ENCODE measurements around the gene ARHGEF1.
A peak's percentile ranks its signal among the peaks of the same experiment; 100 is the strongest.

The ARHGEF1 gene, protein sequence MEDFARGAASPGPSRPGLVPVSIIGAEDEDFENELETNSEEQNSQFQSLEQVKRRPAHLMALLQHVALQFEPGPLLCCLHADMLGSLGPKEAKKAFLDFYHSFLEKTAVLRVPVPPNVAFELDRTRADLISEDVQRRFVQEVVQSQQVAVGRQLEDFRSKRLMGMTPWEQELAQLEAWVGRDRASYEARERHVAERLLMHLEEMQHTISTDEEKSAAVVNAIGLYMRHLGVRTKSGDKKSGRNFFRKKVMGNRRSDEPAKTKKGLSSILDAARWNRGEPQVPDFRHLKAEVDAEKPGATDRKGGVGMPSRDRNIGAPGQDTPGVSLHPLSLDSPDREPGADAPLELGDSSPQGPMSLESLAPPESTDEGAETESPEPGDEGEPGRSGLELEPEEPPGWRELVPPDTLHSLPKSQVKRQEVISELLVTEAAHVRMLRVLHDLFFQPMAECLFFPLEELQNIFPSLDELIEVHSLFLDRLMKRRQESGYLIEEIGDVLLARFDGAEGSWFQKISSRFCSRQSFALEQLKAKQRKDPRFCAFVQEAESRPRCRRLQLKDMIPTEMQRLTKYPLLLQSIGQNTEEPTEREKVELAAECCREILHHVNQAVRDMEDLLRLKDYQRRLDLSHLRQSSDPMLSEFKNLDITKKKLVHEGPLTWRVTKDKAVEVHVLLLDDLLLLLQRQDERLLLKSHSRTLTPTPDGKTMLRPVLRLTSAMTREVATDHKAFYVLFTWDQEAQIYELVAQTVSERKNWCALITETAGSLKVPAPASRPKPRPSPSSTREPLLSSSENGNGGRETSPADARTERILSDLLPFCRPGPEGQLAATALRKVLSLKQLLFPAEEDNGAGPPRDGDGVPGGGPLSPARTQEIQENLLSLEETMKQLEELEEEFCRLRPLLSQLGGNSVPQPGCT

DNA sequence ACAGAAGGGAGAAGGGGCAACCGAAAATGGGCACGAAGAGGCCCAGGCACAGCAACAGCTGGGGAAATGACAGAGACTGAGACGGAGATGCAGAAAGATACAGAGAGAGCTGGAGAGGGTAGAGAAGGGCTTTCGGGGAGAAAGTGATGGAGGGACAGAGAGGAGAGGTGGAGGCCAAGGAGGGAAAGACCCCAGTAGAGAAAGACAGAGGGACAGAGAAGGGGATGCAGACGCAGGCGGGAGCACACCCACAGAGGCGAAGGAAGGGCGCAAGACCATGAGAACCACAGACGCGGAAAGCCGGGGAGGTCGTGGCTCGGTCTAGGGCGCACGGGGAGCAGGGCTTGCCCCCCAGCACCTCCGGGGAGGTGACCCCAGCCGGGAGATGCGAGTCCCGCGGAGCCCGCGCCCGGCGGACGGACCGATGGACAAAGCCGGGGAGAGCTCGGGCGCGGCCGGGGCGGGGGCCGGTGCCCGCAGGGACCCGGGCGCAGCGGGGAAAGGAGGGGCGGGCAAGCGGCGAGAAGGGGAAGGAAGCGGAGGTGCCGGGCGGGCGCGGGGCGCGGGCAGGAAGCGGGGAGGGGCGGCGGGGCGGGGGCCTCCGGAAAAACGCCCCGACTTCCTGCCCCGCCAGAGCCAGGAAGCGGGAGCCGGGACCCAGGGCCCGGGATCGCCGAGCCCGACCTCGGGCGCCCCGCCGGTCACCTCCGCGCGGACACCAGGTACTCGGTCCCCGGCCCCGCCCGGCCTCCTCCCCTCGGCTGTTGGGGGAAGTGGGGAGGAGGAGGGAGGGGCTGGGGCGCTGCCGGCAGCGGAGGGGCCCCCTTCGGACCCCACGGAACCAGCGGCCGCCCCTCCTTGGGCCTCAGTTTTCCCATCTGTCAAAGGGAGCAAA is at the start of gene ARHGEF1:
ARHGEF1 (plus strand) TSS at position 617 of the 895 bp plus-strand sequence. CDS start 4,899 bp downstream, outside the sequence.
- no peak for DNase-seq (ENCODE audit: low read depth in 2 of 2)

DNA sequence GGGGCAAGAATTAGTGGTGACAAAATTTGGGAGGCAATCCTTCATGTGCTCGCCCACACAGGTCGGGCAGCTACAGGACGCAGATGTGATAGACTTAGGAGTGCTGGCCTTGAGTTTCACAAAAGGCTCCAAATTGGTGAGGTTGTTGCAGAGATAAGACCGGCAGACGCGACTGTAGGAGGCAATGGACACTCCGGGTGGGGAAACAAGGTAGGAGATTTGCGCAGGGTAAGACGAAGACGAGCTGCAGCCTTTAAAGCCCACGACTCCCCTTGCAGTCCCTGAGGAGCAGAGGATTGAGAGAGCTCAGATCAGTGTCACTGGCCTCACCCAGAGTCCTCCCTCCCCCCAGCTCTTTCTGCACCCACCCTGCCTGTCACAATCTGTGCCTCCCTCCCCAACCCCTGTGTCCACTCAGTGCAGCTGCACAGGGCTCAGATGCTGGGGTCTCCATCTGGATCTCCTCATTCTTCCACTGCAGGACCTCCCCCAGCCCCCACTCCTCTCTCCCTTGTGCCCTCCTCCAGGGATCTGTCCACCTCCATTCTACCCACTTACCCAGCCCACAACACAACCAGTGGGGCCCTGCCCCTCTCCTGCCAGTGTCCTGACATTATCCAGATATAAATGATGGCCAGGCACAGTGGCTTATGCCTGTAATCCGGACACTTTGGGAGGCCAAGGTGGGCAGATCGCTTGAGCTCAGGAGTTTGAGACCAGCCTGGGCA is 44.8 kb upstream of the ARHGEF1 start:
- no peak for DNase-seq (ENCODE audit: low read depth in 2 of 2)

DNA sequence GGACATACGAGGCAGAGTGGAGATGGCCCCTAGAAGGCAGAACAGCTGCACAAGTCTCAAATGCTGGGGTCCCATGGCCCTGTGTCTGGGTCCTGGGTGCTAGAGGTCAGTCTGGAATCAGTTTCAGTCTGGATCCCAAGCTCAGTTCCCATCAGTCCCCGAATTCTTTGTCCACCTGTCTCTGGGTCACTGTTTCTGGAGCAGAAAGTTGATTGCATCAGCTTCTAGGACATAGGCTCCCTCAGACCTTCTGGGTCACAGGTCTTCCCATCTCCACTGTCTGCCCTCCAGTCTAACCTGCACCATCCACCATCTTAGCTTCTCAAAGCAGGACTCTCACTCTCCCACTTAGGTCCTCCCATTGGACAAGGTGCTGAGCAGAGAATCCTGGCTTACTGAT is 43.8 kb upstream of the ARHGEF1 start:
- no peak for DNase-seq (ENCODE audit: low read depth in 2 of 2)

DNA sequence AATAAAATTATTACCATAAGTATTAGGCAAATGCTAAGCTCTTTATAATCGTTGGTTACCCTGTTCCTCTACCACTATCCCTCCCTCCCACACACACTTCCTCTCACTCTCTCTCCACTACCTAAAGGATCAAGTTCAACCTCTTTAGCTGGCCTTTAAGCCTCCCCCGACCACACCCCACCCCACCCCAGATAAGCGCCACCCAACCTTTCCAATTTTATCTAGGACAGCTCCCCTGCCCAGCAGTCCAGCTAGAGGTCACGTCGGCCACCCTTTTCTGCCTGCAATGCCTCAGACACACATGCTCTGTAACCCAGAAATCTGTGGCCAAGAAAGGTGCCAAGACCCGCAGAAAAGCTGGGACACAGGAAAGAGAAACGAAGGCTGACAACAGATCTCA is 39.6 kb upstream of the ARHGEF1 start:
- no peak for DNase-seq (ENCODE audit: low read depth in 2 of 2)

DNA sequence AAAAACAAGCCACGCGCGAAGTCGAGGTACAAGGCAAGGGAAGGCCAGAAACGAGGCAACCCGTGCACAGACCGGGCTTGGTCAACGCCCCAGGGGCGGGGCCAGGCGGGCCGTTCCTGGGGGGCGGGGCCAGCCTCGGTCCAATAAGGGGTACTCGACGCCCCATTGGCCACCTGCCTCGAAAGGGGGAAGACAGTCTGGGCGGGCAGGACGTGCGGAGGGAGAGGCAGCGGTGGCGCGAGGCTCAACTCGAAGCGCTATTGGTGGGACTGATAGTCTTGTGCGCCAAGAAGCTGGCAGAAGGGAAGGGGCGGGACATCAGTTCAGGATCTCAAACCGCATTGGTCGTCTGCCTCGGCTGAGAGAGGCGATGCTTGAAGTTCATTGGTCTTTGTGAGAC is 38.4 kb upstream of the ARHGEF1 start, which contains the start of gene LYPD4:
LYPD4 (minus strand) TSS at position 83 of the 400 bp plus-strand sequence. CDS start 5,398 bp downstream, outside the sequence.
- DNase-seq (ENCODE audit: low read depth in 2 of 2), result no peak

DNA sequence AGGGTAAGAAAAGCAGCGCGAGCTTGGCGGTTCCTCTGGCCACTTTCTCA is 38.2 kb upstream of the ARHGEF1 start, which contains the start of gene DMRTC2:
DMRTC2 (plus strand) TSS at position 42 of the 50 bp plus-strand sequence. CDS start 2,387 bp downstream, outside the sequence.
- no peak for DNase-seq (ENCODE audit: low read depth in 2 of 2)

DNA sequence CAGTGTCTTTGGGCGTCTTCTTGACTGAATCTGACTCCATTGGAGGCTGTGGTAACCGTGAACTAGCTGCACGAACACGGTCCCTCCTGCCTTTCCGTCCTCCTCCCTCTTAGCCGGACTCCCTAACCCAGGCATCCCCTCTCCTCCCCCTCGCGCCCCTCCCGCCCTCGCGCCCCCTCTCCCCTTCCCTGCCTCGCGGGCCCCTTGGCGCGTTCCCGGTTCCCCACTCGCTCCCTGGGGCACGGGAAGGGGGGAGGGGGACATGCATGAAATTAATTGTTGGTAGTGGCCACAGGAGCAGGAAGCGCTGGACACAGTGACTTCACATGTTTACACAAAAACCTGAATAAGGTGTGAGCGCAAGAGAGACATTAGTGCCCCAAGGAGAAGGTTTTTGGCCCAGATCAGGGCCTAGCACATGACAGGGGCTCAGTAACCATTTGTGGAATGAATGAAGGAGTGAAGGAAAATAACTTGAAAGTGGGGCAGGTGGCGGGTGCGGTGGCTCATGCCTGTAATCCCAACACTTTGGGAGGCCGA is 37.9 kb upstream of the ARHGEF1 start:
- no peak for DNase-seq (ENCODE audit: low read depth in 2 of 2)

DNA sequence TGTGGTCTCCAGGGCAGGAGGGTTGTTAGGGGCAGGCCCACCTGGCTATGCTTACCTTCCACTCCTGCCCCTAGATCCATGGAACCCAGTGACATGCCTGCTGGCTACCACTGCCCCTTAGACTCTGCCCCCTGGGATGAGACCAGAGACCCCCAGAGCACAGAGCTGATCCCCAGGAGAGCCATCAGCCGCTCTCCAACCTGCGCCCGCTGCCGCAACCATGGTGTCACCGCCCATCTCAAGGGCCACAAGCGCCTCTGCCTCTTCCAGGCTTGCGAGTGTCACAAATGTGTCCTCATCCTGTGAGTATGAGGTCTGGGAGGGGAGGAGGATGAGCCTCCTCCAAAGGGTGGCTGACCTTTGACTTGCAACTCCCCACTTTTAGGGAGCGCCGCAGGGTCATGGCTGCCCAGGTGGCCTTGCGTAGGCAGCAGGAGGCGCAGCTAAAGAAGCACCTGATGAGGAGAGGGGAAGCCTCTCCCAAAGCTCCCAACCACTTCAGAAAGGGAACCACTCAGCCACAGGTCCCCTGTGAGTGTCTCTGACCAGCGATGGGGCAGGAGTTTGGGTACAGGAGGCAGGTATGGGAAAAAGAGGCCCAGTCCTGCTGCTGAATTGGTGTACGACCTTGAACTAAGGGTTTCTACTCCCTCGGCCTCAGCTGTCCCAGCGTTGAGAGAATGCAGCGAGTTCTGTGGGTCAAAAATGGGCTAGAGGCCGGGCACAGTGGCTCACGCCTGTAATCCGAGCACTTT is 35.5 kb upstream of the ARHGEF1 start:
- no peak for DNase-seq (ENCODE audit: low read depth in 2 of 2)

DNA sequence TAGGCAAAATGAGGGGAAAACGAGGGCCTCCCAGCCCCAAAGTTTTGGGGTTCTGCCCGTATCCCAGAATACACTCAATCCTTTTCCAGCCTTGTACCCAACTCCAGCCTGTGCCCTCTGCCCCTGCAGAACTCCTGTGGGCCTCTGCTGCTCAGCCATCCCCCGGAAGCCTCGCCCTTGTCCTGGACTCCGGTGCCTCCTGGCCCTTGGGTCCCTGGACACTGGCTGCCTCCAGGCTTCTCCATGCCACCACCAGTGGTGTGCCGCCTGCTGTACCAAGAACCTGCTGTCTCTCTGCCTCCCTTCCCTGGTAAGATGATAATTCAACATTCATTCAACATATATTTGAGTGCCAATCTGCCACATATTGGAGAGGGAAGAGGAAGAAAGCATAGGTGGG is 34.3 kb upstream of the ARHGEF1 start:
- DNase-seq (ENCODE audit: low read depth in 2 of 2), result no peak

DNA sequence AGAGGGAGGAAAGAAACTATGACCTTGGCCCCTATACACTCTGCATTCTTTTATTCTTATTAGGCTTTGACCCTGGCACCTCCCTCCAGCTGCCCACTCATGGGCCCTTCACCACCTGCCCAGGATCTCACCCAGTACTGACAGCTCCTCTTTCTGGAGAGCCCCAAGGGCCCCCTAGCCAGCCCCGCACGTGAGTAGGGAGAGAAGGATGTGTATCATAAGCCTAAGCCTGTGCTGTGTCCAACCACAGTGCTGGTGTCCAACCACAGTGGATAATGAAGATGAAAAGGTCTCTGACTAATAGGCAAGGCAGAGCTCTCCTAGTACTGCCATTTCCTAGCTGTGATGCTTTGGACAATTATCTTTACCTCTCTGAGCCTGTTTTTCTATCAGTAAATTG is 33.9 kb upstream of the ARHGEF1 start:
- no peak for DNase-seq (ENCODE audit: low read depth in 2 of 2)

DNA sequence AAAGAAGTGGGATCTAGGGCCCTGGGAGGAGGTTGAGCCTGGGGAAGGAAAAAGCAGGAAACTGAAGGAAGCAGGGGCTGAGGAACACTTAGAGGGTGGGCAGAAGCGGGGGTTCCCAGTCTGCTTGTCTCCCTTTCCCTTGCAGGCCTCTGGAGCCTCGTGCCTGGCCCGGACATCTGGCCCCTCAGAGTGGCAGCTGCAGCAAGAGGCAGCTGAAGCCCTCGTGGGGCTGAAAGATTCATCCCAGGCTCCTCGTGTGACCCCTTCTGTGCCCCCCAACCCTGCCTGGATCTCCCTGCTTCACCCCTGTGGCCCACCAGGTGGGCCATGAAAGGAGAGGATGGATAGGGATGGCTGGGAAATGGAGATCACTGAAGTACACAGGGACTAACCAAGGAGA is 32.6 kb upstream of the ARHGEF1 start:
- no peak for DNase-seq (ENCODE audit: low read depth in 2 of 2)

DNA sequence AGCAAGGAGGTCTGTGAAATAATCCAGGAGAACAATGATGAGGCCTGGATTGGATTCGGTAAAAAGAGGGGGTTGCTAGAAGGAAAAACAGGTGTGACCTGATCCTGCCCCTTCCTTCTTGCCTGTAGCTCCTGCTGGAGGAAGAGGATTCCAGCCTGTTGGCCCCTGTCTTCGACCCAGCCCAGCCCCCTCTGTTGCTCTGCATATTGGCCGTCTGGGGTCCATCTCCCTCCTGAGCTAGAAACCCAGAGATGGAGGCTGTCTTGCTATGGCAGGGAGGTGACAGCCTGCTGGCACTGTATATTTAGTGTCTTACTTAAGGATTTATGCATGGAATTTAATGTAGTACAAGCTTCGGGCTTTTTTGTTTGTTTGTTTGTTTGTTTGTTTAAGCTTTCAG is 31.5 kb upstream of the ARHGEF1 start:
- DNase-seq (ENCODE audit: low read depth in 2 of 2), result no peak

DNA sequence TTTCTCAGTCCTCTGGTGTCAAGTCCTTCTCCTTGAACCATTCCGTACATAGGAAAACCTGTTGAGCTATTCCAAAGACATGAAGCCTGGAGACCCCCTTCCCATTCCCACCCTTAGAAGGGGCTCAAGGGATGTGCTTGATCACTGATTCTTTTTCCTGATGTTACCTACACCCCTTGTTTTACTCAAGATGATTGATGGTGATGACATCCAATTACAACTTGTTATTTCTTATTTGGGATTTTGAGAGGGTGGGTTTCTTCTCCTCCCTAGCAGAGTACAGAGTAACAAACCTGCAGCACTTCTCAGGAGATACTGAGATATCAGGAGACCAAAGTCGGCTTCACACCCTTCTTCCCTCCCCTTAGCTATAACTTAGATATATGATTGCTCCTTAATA is 29.6 kb upstream of the ARHGEF1 start:
- DNase-seq (ENCODE audit: low read depth in 2 of 2), result no peak

DNA sequence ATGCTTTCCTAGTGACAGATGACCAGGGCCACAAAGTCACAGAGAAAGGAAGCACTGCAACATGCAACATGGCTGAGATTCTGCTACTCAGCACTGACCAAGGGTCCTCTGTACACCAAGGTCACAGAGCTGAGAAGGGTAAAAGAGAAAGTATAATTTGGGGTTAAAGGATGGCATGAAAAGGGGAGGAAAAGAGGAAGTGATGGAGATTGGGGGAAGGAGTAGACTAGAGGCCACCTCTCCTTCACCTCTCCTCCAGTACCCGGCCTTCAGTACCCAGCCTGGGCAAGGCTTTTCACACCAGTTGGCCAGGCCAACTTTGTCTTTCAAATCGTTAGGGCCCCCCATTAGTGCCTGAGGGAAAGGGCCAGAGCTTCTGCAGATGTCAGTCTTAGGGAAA is 29.2 kb upstream of the ARHGEF1 start:
- DNase-seq (ENCODE audit: low read depth in 2 of 2), result no peak

DNA sequence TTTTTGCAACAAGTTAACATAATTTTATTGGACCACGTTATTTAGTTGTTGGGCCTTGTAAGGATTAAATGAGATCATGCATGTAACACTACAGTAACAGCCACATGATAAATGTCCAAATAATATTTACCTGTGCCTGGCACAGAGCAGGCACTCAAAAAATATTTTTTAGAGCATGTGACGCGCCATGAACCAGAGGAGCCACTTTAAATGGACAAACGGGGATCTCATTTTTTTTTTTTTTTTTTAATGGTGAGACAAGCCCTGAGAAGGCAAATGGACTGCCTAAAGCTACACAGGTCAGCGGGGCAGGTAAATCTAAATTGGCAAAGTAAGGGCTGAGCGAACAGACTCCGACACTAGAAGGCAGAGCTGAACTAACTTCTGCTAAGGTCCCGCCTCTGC is 23.8 kb upstream of the ARHGEF1 start:
- no peak for DNase-seq (ENCODE audit: low read depth in 2 of 2)

DNA sequence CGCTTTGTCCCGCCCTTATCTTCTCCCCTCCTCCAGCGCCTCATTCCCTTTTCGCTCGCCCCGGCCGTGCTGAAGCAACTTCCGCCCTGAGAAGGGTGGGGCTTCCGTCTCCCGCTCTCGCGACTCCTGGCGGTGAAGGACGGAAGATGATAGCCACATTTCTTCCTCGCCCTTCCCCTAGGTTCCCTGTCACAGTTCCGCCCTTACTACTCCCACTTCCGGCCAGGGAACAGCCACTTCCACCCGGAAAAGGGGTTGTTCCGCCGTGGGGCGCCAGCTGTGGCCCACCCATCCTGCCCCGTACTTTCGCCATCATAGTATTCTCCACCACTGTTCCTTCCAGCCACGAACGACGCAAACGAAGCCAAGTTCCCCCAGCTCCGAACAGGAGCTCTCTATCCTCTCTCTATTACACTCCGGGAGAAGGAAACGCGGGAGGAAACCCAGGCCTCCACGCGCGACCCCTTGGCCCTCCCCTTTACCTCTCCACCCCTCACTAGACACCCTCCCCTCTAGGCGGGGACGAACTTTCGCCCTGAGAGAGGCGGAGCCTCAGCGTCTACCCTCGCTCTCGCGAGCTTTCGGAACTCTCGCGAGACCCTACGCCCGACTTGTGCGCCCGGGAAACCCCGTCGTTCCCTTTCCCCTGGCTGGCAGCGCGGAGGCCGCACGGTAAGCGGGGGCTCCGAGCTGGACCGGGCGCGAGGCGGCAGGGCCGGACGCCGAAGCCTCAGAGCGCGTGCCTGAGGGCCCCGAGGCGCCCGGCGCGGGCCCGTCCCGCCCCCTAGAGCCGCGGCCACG is 23.2 kb upstream of the ARHGEF1 start, which contains the start of gene RPS19:
RPS19 (plus strand) TSS at position 638 of the 801 bp plus-strand sequence. CDS start 520 bp downstream, outside the sequence.
- DNase-seq (ENCODE audit: low read depth in 2 of 2), result peak; percentile 96 to 97

DNA sequence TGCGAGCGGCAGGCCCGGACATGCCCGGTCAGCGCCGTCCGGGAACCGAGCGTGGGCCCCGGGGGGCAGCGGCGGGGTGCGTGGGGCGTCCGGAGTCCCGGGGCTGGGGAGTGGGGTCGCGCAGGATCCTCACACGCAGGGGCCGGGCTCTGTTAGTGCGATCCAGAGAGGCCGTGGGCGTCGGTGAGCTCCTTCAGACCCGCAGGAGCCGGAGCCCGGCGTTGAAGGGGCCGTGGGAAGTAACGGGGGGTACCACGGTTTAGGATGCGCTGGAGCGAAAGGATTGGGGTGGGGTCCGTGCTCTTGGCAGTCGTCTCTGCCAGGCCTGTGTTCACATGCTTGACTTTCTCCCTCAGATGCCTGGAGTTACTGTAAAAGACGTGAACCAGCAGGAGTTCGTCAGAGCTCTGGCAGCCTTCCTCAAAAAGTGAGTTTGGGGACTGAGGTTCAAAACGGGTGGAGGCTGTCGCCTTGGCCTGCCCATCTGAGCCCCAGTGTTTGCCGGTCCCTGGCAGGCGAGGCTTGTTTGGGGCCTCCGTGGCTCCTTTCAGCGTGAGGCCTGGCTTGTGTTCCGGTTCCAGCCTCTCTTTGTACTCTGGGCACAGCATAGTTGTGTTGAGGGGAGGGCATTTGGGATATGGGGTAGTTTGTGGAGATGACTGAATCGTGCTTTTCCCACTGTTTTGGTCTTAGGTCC is 22.4 kb upstream of the ARHGEF1 start:
- no peak for DNase-seq (ENCODE audit: low read depth in 2 of 2)

DNA sequence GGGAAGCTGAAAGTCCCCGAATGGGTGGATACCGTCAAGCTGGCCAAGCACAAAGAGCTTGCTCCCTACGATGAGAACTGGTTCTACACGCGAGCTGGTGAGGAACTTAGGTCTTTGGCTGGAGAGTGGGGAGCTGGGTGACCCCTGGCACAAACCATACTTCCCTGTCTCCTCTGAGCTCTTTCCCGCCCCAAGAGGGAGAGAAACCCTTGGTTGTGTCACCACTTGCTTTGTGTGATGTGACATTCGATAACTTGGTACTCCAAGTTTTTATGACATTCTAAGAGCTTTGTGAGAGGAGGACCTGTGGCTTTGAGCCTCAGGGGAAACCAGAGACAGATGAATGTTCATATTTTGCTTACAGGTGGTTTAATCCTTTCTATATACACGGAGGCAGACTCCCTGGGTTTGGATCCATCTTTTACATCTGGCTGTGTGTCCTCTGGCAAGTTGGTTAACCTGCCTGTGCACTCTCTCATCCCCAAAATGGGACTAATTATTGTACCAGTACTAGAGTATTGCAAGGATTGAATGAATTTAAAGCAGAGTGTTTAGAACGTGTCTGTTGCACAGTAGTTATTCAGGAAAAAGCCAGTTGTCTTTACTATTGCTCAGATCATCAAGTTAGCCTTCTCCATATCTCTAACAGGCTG is 21.7 kb upstream of the ARHGEF1 start:
- DNase-seq (ENCODE audit: low read depth in 2 of 2), result no peak

Data from stimulated activated CD4-positive, alpha-beta T cell treated with anti-CD3 and anti-CD28 coated beads, Interleukin-12 subunit alpha, Interleukin-12 subunit beta, amount 100 ng/mL, for 24 hours (primary cell).